ENCODE data around the gene RPL27. TPM values are rescaled to one million over a fixed set of nuclear protein-coding genes. Genes with fewer than 3 reads are reported as not detected.

RPL27 gene
- total and polyA plus RNA-seq, 2 of the 4 experiments (the other 2 are of a cell fraction): 1,595 to 2,806 TPM

- in situ Hi-C loops (cut with MboI; ENCODE audit: low sequenced_read_pairs) (loop anchor here (25.0 kb wide), 1 partner anchor 373 kb away; no protein-coding TSS in a partner anchor), dilution Hi-C loops (cut with HindIII; ENCODE audit: low sequenced_read_pairs, unreplicated experiment) (no loop called here), intact Hi-C loops (cut with micrococcal nuclease) (no loop called here)
- CTCF ChIA-PET: no interaction called here
- H3K56ac ChIP-seq (ENCODE audit: extremely low read depth, insufficient read depth, low read length): no peak overlapping the region
- no peak for DNase-seq
- peak overlapping the region; percentile 70; the same call in 1 of the 2 replicates for H3K4ac ChIP-seq (ENCODE audit: low read depth, low read length)
- peak overlapping the region; percentile 52; the same call in 1 of the 2 replicates for H2BK20ac ChIP-seq (ENCODE audit: low read depth, low read length)
- no TSS peak for BruUV-seq (replicated peaks)
- H2AK5ac ChIP-seq (ENCODE audit: low read depth, low read length): peak overlapping the region; percentile 83
- H4K91ac ChIP-seq (ENCODE audit: insufficient read depth, low read depth, low read length): peak overlapping the region; percentile 71; the same call in 1 of the 2 replicates
- no peak overlapping the region for H3K4me2 ChIP-seq (ENCODE audit: low read depth, low read length)
- H2AFZ ChIP-seq (replicated peaks; ENCODE audit: low read length, poor library complexity): peak overlapping the region; percentile 33
- H3K18ac ChIP-seq (ENCODE audit: low read depth, low read length): no peak overlapping the region
- H3K27ac ChIP-seq (ENCODE audit: insufficient read depth, low read length): no peak overlapping the region
- H2BK15ac ChIP-seq (ENCODE audit: low read depth, low read length): peak overlapping the region; percentile 58; the same call in 1 of the 3 replicates
- peak overlapping the region; percentile 68 for H2BK5ac ChIP-seq (ENCODE audit: low read depth, low read length, poor library complexity, severe bottlenecking)
- no peak for ATAC-seq (ENCODE audit: low read depth)
- H3K9me1 ChIP-seq (ENCODE audit: insufficient read depth, low read length): peaks cover 14% of the 10 kb centered on the region
- peak overlapping the region; percentile 68; the same call in 1 of the 2 replicates for H3K14ac ChIP-seq (replicated peaks; ENCODE audit: low read depth, low read length)
- peak overlapping the region in 1 of 2 experiments; percentile 61; a peak in 1 of 4 replicates for H4K8ac ChIP-seq (ENCODE audit: low read depth in 2 of 2, low read length in 2 of 2)
- no peak overlapping the region; the same call in 1 of the 2 replicates for H3K23ac ChIP-seq (ENCODE audit: low read depth, low read length)
- no peak overlapping the region for H4K5ac ChIP-seq (ENCODE audit: low read depth, low read length)
- POLR2A ChIA-PET (ENCODE audit: unreplicated experiment): interaction anchor here (1.5 kb wide), 1 partner anchor 9 kb away, joined by 5 read pairs; the partner anchor contains the start of gene RPL27
- no peaks in the 10 kb centered on the region for H4K20me1 ChIP-seq (ENCODE audit: insufficient read depth, low read length)
- H3K4me1 ChIP-seq (ENCODE audit: control insufficient read depth, insufficient read depth, low read length): no peaks in the 10 kb centered on the region; the same call in 1 of the 2 replicates
- H3K9ac ChIP-seq (ENCODE audit: low read depth, low read length): no peak overlapping the region
- H3K36me3 ChIP-seq (ENCODE audit: control insufficient read depth, insufficient read depth, low read length): peaks cover 42% of the 10 kb centered on the region
- no peaks in the 10 kb centered on the region for H3K27me3 ChIP-seq (ENCODE audit: control insufficient read depth, insufficient read depth, low read length)
- H3K4me3 ChIP-seq (ENCODE audit: insufficient read depth, low read depth, low read length): no peak overlapping the region
- TF ChIP-seq, protein P1, sequence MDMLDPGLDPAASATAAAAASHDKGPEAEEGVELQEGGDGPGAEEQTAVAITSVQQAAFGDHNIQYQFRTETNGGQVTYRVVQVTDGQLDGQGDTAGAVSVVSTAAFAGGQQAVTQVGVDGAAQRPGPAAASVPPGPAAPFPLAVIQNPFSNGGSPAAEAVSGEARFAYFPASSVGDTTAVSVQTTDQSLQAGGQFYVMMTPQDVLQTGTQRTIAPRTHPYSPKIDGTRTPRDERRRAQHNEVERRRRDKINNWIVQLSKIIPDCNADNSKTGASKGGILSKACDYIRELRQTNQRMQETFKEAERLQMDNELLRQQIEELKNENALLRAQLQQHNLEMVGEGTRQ (IDR thresholded peaks at IDR 0.05; ENCODE audit: low read depth, low read length): no peak
- no peak for TF ChIP-seq NFE2L2 (IDR thresholded peaks at IDR 0.05; ENCODE audit: low read depth, low read length)
- peak overlapping the region; percentile 44 for H2AK9ac ChIP-seq (replicated peaks; ENCODE audit: low read depth, low read length, poor library complexity)
- H3K79me1 ChIP-seq (ENCODE audit: low read depth in 1 of 2, low read length in 2 of 2): peaks cover 6 to 44% of the 10 kb centered on the region in 2 experiments; a peak in 3 of 4 replicates
- no peaks in the 10 kb centered on the region for H3K9me3 ChIP-seq (ENCODE audit: control insufficient read depth, insufficient read depth, low read length)
- peak overlapping the region; percentile 55; the same call in 1 of the 2 replicates for H2BK120ac ChIP-seq (ENCODE audit: low read depth, low read length)
- WGBS, 2 experiments (ENCODE audit: extremely low coverage in 2 of 2, insufficient read length in 1 of 2): no CpG with 5 or more reads among the region's 5 CpGs
Measured at GRCh38 chr17:42989141-42989540, 9.1 kb upstream of the RPL27 start.

Measured in IMR-90 (cell line).